Cardiac muscle cell (in vitro differentiated cells and primary cell): ENCODE results near the gene GFRA3. TPM values are rescaled to one million over a fixed set of nuclear protein-coding genes. Genes with fewer than 3 reads are reported as not detected.
"Not testable (repeated sequence)": the region's sequence is repeated elsewhere in the genome, so short reads cannot be mapped to it uniquely, and the experiment has no call there.

ENCODE experiments used
- DNase-seq, 2 donors: peaks; one replicate each; pipeline versions ENCODE4 v3.0.0 to v3.0.0-alpha.2; 2010 to 2017; ENCODE audit warnings: low read depth in 1 of 2, low spot score in 1 of 2
- H3K27ac ChIP-seq: fragments of 200-600 bp; sonication (generic); 2 replicates; pipeline ENCODE4 v1.5.1; 2016
- H3K27me3 ChIP-seq: fragments of 200-600 bp; sonication (generic); 2 replicates; pipeline ENCODE4 v1.6.0; 2016; ENCODE audit warnings: control low read depth
- H3K36me3 ChIP-seq: fragments of 200-600 bp; sonication (generic); 2 replicates; pipeline ENCODE4 v1.5.1; 2016; ENCODE audit warnings: control low read depth
- H3K4me1 ChIP-seq: fragments of 200-600 bp; sonication (generic); 2 replicates; pipeline ENCODE4 v1.8.1; 2017; ENCODE audit warnings: low read depth, mild to moderate bottlenecking, mixed run types
- H3K4me3 ChIP-seq: fragments of 200-600 bp; sonication (generic); 2 replicates; pipeline ENCODE4 v1.5.1; 2016; ENCODE audit warnings: mild to moderate bottlenecking
- H3K9me3 ChIP-seq: fragments of 200-600 bp; sonication (generic); 2 replicates; pipeline ENCODE4 v1.5.1; 2017; ENCODE audit warnings: low read depth, mild to moderate bottlenecking, control low read depth
- polyA plus RNA-seq: library from polyadenylated mRNA; unstranded; fragments of >200 nt; fragmentation: Nextera tagmentation; extraction: Ambion mirVana; gene quantifications from 2 replicates; pipeline ENCODE4 v1.2.1, GENCODE V29; 2016
- total RNA-seq: library from RNA; depleted of rRNA; stranded (reverse); fragments of >200 nt; gene quantifications from 2 replicates; pipeline ENCODE4 v1.2.3, GENCODE V29; 2016
- TF ChIP-seq, protein P1 (sequence below): IDR thresholded peaks from 2 replicates; pipeline ENCODE4 v1.5.1; 2012; ENCODE audit warnings: low read depth, mild to moderate bottlenecking, low read length

The GFRA3 gene
- total and polyA plus RNA-seq, 2 experiments from 2014 or later, result 0.39 to 0.51 TPM

DNA sequence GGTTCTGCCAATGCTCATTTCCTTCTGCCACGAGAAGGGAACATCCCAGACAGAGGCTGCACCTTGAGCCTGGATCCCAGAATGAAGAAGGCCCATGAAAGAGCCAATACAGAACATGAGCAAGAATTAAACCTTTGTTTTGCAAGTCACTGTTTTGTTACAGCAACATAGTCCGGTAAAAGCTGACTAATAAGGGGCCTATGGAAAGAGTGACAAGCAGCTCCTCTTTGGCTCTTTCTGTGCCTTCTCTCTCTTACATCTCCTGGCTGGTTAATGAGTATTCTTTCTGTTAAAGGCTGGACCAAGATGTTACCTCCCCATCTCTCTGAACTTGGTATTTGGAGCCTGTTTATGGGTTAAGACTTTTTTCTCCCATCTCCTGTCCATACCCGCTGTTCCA is 10.8 kb downstream of the GFRA3 start:
- no peak for DNase-seq
- Histone ChIP-seq H3K27ac (no peak overlapping the region), H3K4me3 (no peak overlapping the region), H3K9me3 (no peaks in the 10 kb centered on the region), H3K27me3 (no peaks in the 10 kb centered on the region), H3K36me3 (no peaks in the 10 kb centered on the region), H3K4me1 (no peaks in the 10 kb centered on the region)
- TF ChIP-seq, protein P1, sequence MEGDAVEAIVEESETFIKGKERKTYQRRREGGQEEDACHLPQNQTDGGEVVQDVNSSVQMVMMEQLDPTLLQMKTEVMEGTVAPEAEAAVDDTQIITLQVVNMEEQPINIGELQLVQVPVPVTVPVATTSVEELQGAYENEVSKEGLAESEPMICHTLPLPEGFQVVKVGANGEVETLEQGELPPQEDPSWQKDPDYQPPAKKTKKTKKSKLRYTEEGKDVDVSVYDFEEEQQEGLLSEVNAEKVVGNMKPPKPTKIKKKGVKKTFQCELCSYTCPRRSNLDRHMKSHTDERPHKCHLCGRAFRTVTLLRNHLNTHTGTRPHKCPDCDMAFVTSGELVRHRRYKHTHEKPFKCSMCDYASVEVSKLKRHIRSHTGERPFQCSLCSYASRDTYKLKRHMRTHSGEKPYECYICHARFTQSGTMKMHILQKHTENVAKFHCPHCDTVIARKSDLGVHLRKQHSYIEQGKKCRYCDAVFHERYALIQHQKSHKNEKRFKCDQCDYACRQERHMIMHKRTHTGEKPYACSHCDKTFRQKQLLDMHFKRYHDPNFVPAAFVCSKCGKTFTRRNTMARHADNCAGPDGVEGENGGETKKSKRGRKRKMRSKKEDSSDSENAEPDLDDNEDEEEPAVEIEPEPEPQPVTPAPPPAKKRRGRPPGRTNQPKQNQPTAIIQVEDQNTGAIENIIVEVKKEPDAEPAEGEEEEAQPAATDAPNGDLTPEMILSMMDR, result no peak

DNA sequence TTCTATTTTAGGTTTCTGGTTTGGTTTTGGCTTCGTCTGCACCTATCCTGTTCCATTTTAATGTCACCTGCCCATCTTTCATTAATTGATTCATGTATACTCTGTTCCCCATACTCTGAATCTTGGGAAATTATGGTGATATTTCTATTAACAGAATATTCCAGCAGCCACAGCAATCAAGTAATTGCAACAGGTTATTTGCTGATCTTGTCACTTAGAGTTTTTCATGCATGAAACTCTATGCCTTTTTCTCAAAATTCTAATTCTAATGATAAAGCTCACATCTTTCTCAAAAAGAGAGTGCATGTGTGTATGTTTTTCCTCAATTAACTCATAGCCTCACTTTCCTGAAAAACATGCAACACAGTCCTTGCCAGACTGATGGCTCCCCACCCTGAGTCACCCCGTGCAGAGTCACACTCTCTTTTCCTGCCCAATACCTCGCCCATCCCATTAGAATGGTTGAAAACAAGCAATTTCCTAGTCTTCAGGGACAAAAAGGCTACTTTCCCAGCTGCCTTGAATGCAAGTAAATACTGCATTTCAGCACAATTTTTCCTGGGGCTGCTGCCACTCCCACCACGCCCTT is 15.6 kb downstream of the GFRA3 start:
- no peak for DNase-seq
- Histone ChIP-seq H3K36me3 (no peaks in the 10 kb centered on the region), H3K9me3 (no peaks in the 10 kb centered on the region), H3K27me3 (no peaks in the 10 kb centered on the region), H3K4me3 (no peak overlapping the region), H3K27ac (no peak overlapping the region), H3K4me1 (no peaks in the 10 kb centered on the region)
- TF ChIP-seq, protein P1, result no peak

DNA sequence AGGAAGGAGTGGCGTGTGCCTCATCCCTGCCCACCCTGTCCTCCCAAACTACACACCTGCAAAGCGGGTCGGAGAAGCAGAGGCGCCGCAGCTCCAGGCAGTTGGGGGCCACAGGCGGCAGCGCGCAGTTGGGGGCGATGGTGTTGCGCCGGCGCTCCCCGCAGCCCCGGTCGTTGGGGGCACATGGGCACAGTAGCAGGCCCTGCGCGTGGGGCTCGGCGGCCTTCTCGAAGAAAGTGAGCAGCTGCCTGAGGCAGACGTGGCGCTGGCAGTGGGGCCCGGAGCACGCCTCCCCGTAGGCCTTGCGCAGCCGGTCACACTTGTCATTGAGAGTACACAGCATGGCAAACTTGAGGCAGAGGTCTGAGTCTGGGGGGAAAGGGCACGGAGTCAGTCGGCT is 16.8 kb downstream of the GFRA3 start:
- no peaks in the 10 kb centered on the region for H3K27me3 ChIP-seq
- H3K36me3 ChIP-seq, result no peaks in the 10 kb centered on the region
- DNase-seq, result no peak
- no peaks in the 10 kb centered on the region for H3K9me3 ChIP-seq
- H3K4me1 ChIP-seq, result no peaks in the 10 kb centered on the region
- H3K4me3 ChIP-seq, result no peak overlapping the region
- H3K27ac ChIP-seq, result no peak overlapping the region
- TF ChIP-seq, protein P1, result no peak

DNA sequence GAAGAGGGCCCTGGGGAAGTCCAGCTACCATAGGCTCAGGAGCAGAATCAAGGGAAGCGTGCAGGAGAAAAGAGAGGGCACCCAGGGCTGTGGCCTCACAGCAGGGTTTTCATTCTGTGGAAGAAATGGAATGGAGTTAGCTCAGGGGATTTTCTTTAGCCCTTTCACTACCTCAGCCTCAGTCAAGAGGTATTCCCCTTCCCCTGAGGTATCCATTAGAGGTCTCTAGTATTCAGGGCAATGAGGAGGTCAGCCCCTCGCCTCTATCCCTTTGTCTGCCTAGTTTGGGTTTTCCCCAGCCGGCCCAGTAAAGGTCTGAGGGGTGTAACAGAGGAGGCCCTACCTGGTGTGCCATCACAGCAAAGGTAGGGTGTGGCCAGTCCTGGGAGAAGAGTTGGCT is 21.5 kb downstream of the GFRA3 start:
- no peak overlapping the region for H3K4me3 ChIP-seq
- DNase-seq, result no peak

DNA sequence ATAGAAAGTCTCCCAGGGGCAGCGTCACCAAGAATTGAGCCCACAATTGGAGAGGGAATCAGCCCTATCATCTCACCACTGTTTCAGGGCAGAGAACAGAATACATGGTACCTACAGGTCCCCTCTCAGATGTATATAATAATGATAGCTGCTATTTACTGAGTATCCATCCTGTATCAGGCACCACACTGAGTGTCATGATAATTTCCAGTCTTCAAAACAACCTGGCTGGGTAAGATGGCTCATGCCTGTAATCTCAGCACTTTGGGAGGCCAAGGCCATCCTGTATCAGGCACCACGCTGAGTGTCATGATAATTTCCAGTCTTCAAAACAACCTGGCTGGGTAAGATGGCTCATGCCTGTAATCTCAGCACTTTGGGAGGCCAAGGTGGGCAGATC is 26.6 kb downstream of the GFRA3 start:
- not testable (repeated sequence) for H3K36me3 ChIP-seq, DNase-seq, H3K4me1 ChIP-seq, H3K27ac ChIP-seq, H3K27me3 ChIP-seq, H3K4me3 ChIP-seq, H3K9me3 ChIP-seq

More for the DNA sequence above, 21.5 kb downstream of the GFRA3 start:
- Histone ChIP-seq H3K27ac (no peak overlapping the region), H3K27me3 (no peaks in the 10 kb centered on the region), H3K9me3 (no peaks in the 10 kb centered on the region), H3K36me3 (no peaks in the 10 kb centered on the region), H3K4me1 (no peaks in the 10 kb centered on the region)
- TF ChIP-seq, protein P1, result no peak

DNA sequence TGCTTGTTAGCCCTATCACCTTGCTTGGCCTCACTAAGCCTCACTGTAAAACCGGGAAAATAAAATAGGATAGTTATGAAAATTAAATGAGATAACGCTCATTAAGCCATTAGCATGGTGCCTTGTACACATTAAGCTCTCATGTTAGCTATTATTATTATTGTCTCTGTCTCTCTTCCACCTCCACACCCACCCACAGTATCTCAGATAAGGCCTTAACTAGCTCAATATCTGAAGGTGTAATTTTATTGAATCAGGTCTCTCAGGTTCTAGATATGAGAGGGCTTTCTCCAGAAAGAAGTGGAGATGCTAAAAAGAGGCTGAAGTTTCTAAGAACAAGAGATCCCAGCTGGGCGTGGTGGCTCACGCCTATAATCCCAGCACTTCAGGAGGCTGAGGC is 27.6 kb downstream of the GFRA3 start:
- no peak overlapping the region for H3K4me3 ChIP-seq
- H3K4me1 ChIP-seq, result no peaks in the 10 kb centered on the region
- TF ChIP-seq, protein P1, result no peak
- H3K27me3 ChIP-seq, result peaks cover 12% of the 10 kb centered on the region
- no peak for DNase-seq
- no peaks in the 10 kb centered on the region for H3K36me3 ChIP-seq
- no peak overlapping the region for H3K27ac ChIP-seq
- no peaks in the 10 kb centered on the region for H3K9me3 ChIP-seq
